Central memory CD4-positive, alpha-beta T cell (primary cell): Measurements from ENCODE around the gene NXT1.

ENCODE experiments used
- DNase-seq: peaks from one replicate; pipeline ENCODE4 v3.0.0; 2022

Gene NXT1

DNA sequence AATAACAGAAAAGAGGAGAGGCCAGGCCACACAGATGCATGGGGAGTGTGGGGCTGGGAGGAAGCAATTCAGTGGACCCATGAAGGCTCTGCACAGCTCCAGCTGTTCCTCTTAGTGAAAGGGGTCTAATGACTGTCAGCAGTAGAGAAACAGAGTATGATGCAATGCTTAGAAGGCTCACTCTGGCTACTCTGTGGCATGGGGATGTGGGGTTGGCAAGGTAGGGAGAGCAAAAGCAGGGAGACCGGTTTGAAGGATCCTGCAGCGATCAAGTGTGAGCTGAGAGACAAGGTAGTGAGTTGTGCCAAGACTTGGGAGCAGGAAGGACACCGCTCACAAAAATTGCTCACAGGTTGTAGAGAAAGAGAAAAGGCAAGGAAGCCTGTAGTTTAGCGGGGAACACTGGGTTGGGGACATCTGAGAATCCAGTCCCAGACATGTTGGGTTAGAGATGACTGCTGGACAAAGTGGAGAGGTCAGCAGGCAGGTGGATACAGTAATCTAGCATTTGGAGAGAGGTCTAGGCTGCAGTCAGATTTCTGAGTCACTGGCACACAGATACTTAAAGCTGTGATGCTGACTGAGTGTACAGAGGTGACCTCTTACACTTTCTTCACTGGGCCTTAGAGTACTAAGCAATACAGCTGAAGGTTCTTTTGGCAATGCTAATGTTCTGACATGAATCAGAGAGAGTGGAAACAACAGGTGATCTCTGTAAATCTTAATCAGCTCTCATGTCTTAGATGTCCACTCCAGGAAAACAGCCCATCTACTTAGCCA, 43.6 kb downstream of the NXT1 start:
- no peak for DNase-seq

DNA sequence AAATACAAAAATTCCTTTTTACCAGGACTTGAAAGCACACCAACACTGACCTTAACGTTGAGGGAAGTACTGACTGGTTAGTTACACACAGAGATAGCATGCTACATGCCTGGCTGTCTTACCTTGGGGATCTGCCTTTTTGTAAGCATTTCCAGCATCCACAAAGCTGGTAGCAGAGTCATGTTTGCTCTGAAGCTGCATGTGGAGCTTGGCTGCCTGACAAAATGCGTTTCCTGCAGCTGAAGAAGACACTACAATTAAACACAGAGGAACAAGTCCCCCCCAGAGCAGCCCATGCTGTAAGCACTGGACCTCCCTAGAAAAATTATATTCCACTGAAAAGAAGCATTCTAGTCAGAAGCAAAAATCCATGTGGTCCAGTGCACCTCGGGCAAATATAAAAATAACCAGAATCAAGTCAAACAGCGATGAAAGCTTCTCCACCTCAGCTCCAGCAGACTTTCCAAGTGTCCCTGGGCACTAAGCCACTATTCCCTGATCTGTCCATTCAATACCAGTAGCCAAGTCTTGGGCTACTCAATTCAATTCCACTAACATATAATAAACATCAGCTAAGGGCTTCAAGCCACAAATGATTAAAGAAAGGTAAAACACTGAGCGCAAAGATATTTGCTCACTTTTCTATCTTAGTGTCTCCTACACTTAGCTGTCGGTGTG, 46.5 kb downstream of the NXT1 start:
- DNase-seq, result no peak

DNA sequence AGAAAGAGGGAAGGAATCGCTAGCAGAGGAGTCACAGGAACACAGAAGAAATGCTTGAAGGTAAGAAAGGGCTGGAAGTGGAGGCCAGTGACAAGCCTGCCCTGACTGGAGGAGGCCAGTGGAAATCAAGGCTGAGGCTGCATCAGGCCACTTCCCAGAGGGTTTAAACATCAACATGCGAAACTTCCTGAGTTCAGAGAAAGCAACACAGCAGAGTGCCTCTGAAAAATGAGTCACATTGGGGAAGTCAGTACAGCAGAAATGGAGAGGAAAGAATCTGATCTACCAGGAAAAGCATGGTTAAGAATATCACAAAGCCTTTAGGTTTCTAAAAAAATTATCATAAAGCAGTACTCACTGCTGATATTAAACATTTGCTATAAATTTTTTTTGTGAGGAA, 47.4 kb downstream of the NXT1 start:
- no peak for DNase-seq

DNA sequence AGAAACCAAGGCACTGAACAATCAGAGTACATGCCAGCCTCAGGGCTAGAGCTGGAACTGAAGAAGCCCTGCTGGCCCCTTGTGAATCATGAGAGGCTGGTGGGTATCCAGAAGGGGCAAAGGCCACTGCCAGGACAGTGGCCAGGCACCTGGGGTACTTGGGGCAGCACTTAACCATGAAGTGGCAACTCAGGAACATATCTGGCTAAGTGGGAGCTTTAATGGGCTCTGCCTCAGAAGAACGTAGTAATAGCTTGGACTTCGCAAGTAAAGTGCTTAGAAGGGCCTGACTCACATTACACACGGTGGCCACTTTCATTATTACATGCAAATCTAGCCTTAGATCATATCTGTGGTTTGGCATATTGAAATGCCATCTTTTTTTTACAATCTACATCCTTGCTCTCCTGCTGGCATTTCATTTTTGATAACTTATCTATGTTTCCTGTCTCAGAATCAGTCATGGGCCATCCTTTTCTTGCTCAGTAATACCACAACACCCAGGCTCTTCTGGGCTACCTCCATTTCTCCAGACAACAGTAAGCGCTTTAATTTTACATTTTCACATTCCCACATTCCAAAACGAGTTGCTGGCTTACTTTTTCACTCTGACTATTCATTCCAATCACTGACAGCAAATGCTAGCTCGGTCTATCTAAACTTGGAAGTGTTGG, 49.1 kb downstream of the NXT1 start:
- no peak for DNase-seq

DNA sequence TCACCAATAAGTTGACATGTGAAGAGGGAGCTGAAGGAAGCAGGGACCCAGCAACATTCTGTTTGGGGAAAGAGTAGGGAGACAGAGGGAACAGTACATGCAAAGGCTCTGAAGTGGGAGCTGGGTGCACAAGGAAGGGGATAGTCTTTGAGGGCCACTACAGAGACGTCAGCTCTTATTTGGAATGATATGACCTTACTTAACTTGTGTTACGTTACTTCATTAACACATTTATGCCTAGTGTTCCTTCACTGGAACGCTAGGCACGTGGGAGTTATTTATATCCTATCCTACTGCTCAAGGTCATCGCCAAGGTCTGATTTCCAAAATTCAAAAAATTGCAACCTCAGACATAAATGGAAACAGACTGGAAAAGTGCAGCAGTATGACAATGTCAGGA, 50.5 kb downstream of the NXT1 start:
- DNase-seq, result no peak

DNA sequence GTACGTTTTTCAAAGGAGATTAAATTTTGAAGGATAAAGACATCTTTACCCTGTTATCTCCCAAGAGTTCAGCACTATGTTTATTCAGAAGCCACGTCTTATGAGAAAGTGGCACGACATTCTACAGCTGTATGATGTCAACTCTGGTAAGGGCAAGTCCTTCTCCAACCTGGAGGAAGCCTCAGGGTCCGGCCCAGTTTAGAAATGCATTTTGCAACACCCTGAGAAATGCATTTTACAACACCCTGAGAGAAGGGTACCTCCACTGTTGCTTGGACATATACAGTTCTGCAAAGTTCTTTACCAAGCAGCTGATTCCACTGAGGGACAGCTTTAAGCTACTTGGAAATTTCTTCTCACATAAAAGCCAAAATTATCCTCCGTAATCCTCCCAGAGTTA, 53.2 kb downstream of the NXT1 start:
- DNase-seq, result no peak

DNA sequence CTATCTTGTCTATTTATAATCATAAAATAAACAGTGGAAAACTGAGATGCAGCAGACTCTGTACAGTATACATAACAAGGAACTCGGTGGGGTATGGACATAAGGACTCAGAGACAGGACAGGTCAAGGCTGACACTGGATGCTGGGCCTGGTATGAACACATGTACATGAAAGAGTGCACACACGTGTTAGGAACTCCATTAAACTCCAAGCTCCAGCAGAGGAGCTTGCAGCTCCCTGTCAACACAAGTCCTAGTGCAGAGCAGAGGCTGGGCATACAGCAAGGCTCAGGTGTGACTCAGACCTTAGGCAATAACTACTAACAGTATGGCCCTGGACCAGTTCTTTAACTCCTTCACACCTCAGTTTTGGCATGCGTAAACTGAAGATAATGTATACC, 53.6 kb downstream of the NXT1 start:
- no peak for DNase-seq
